K562 (cell line): ENCODE data around the gene MBD3L4. TPM values are rescaled to one million over a fixed set of nuclear protein-coding genes. Genes with fewer than 3 reads are reported as not detected.

ENCODE experiments used
- ATAC-seq: fragments of 200-7000 bp; cut with Tn5 transposase; 3 replicates; pipeline ENCODE4 v1.9.1; 2020; ENCODE audit warnings: moderate library complexity
- BruUV-seq: library from RNA; stranded (reverse); fragments of 400-500 nt; replicated peaks from 2 replicates; lab custom pipeline; 2021; lab: Mats Ljungman, UMichigan
- CTCF ChIA-PET: fragments of 300-600 bp; formaldehyde crosslinking; extraction: SDS; loops from one replicate; lab custom pipeline; 2021; ENCODE audit warnings: low intra/inter-chr PET ratio; lab: Yijun Ruan, JAX
- POLR2A ChIA-PET: fragments of 300-600, 350-650 bp; sonication (Branson Sonifier 250); formaldehyde crosslinking; extraction: SDS; loops from one replicate; lab custom pipeline; 2021; ENCODE audit warnings: antibody characterized with exemption, inconsistent platforms; lab: Yijun Ruan, JAX
- DNase-seq, 4 experiments: peaks; one replicate each; pipeline versions ENCODE4 v3.0.0 to v3.0.0-alpha.2; 2011 to 2018; ENCODE audit warnings: low spot score in 3 of 4, mixed read lengths in 3 of 4; ENCODE audit errors: extremely low read depth in 1 of 4
- FAIRE-seq: peaks from 2 replicates; lab custom pipeline; 2011; peaks lifted over from hg19 to GRCh38; lab: Jason Lieb, UNC
- H2AFZ ChIP-seq: 2 replicates; pipeline ENCODE4 v1.6.0; 2011; ENCODE audit warnings: low read depth, low read length, control low read depth, inconsistent platforms
- H3K27ac ChIP-seq: fragments of 200-600 bp; 3 replicates; pipeline ENCODE4 v1.8.0; 2011; ENCODE audit warnings: low read depth, mild to moderate bottlenecking, control low read depth, inconsistent platforms, low read length, moderate library complexity, mixed read lengths; ENCODE audit errors: extremely low read depth
- H3K27me3 ChIP-seq, 2 experiments: fragments of 300-600 bp in 1 of 2; 2 replicates in 1 of 2; 3 replicates in 1 of 2; pipeline versions ENCODE4 v1.6.0 to v1.8.0; 2011; ENCODE audit warnings: inconsistent platforms in 2 of 2, low read length in 2 of 2, mild to moderate bottlenecking in 1 of 2, mixed read lengths in 1 of 2, moderate library complexity in 1 of 2; ENCODE audit not compliant: control insufficient read depth in 2 of 2, insufficient read depth in 2 of 2
- H3K36me3 ChIP-seq: fragments of 300-600 bp; 3 replicates; pipeline ENCODE4 v1.8.0; 2011; ENCODE audit warnings: mild to moderate bottlenecking, low read length, inconsistent platforms; ENCODE audit not compliant: control insufficient read depth, insufficient read depth
- H3K4me1 ChIP-seq, 2 experiments: fragments of 200-600 bp in 1 of 2; replicated peaks in 1 of 2; 2 replicates in 1 of 2; 3 replicates in 1 of 2; pipeline versions ENCODE4 v1.5.1 to v1.8.0; 2011; ENCODE audit warnings: inconsistent platforms in 2 of 2, low read length in 2 of 2, mild to moderate bottlenecking in 1 of 2, mixed read lengths in 1 of 2, moderate library complexity in 1 of 2; ENCODE audit not compliant: control insufficient read depth in 2 of 2, insufficient read depth in 2 of 2
- H3K4me2 ChIP-seq: 2 replicates; pipeline ENCODE4 v1.6.1; 2011; ENCODE audit warnings: low read length, control low read depth, inconsistent platforms, mixed read lengths; ENCODE audit not compliant: insufficient read depth
- H3K4me3 ChIP-seq: fragments of 200-600 bp; sonication (generic), shearing (Covaris generic); 2 replicates; pipeline ENCODE4 v1.5.1; 2016; ENCODE audit warnings: control low read depth, inconsistent platforms
- H3K79me2 ChIP-seq: fragments of 200-600 bp; 3 replicates; pipeline ENCODE4 v1.8.0; 2011; ENCODE audit warnings: low read length, inconsistent platforms; ENCODE audit not compliant: control insufficient read depth, insufficient read depth
- H3K9ac ChIP-seq, 2 experiments: 2 replicates each; pipeline versions ENCODE4 v1.6.0 to v1.6.1; 2011; ENCODE audit warnings: low read depth in 2 of 2, low read length in 2 of 2, control low read depth in 1 of 2, inconsistent platforms in 1 of 2, mild to moderate bottlenecking in 1 of 2, mixed read lengths in 1 of 2; ENCODE audit not compliant: insufficient read depth in 1 of 2
- H3K9me1 ChIP-seq: one replicate; pipeline ENCODE4 v1.6.0; 2011; ENCODE audit warnings: inconsistent platforms, mild to moderate bottlenecking, low read length, moderate library complexity; ENCODE audit not compliant: control insufficient read depth, insufficient read depth
- H3K9me3 ChIP-seq: replicated peaks from 2 replicates; pipeline ENCODE4 v1.5.1; 2011; ENCODE audit warnings: low read depth, low read length, inconsistent platforms; ENCODE audit not compliant: control insufficient read depth, insufficient read depth
- H4K20me1 ChIP-seq: replicated peaks from 2 replicates; pipeline ENCODE4 v1.6.1; 2011; ENCODE audit warnings: low read length, inconsistent platforms, mixed read lengths; ENCODE audit not compliant: control insufficient read depth, insufficient read depth
- ATF1 ChIP-seq, 2 experiments: fragments of 450-650 bp in 1 of 2; IDR thresholded peaks; 2 replicates each; pipeline ENCODE4 v1.6.1; 2016; ENCODE audit warnings: missing compliant biosample characterization in 1 of 2, missing genetic modification characterization in 1 of 2
- ATF7 ChIP-seq: fragments of 450-650 bp; IDR thresholded peaks from 2 replicates; pipeline ENCODE4 v1.7.1; 2014; ENCODE audit warnings: mild to moderate bottlenecking, moderate library complexity
- CBX1 ChIP-seq: sonication (generic); IDR thresholded peaks from 2 replicates; pipeline ENCODE4 v1.6.1; 2016; ENCODE audit warnings: antibody characterized with exemption, low read depth, mild to moderate bottlenecking
- CBX5 ChIP-seq: IDR thresholded peaks from 2 replicates; pipeline ENCODE4 v1.6.1; 2014; ENCODE audit warnings: low read depth, borderline replicate concordance
- JUND ChIP-seq, 2 experiments: IDR thresholded peaks; 2 replicates in 1 of 2; 3 replicates in 1 of 2; pipeline ENCODE4 v1.6.1; 2011; ENCODE audit warnings: borderline replicate concordance in 2 of 2, low read depth in 2 of 2, low read length in 2 of 2, improper control_type of control experiment in 1 of 2, missing biosample characterization in 1 of 2, missing genetic modification characterization in 1 of 2, missing genetic modification reagents in 1 of 2
- MECOM ChIP-seq: fragments of 250-450 bp; sonication (Bioruptor Pico); IDR thresholded peaks from 2 replicates; pipeline ENCODE4 v1.8.0; 2022; ENCODE audit warnings: inconsistent platforms
- MEIS2 ChIP-seq: fragments of 450-650 bp; IDR thresholded peaks from 2 replicates; pipeline ENCODE4 v1.6.1; 2014; ENCODE audit warnings: mild to moderate bottlenecking; ENCODE audit not compliant: partially characterized antibody
- SUPT5H ChIP-seq: fragments of 450-650 bp; IDR thresholded peaks from 2 replicates; pipeline ENCODE4 v1.6.1; 2016
- TRIM24 ChIP-seq, 2 experiments: fragments of 450-650 bp; IDR thresholded peaks; 2 replicates each; pipeline ENCODE4 v1.6.1; 2016
- TRIM28 ChIP-seq: fragments of 450-650 bp; IDR thresholded peaks from 2 replicates; pipeline ENCODE4 v1.6.1; 2017
- ZFP1 ChIP-seq: fragments of 450-650 bp; formaldehyde crosslinking; IDR thresholded peaks from 2 replicates; pipeline ENCODE4 v1.4.0; 2020; ENCODE audit warnings: mild to moderate bottlenecking, mixed read lengths
- WGBS: fragments of 100-300 bp; shearing (Covaris generic); methylation state at CpG from one replicate; pipeline ENCODE4 v1.1.6; 2016; ENCODE audit warnings: low coverage, mixed read lengths; ENCODE audit not compliant: insufficient coverage; ENCODE audit errors: missing lambda C conversion rate; 5-methylcytosine and 5-hydroxymethylcytosine counted together
- in situ Hi-C: fragments of 300-500 bp; cut with MboI; formaldehyde crosslinking; loops from 4 replicates; pipeline ENCODE4 v1.15.0; 2018; ENCODE audit warnings: inconsistent platforms, mixed read lengths
- intact Hi-C: fragments of 100-400 bp; cut with micrococcal nuclease; formaldehyde crosslinking; loops from 2 replicates; pipeline ENCODE4 v1.14.2; 2022
- polyA plus RNA-seq, 8 experiments: library from polyadenylated mRNA; depleted of rRNA in 4 of 8; stranded (reverse) in 5 of 8; unstranded in 3 of 8; fragments of >200 nt; fragmentation: Nextera tagmentation in 2 of 8; fragmentation: Illumina TruSeq in 1 of 8; extraction: Ambion mirVana in 2 of 8; extraction: Trizol in 1 of 8; gene quantifications; 2 replicates each; pipeline versions ENCODE4 v1.2.1 to v1.2.3, GENCODE V29; 2011 to 2014; ENCODE audit warnings: inconsistent platforms in 1 of 8, missing spikeins in 1 of 8
- total RNA-seq, 7 experiments: library from RNA; depleted of rRNA in 6 of 7; stranded (reverse); fragments of >200 nt in 6 of 7; fragmentation: Illumina TruSeq in 2 of 7; extraction: Trizol in 2 of 7; gene quantifications; 2 replicates each; pipeline versions ENCODE4 v1.2.1 to v1.2.3, GENCODE V29; 2011 to 2021; ENCODE audit warnings: low replicate concordance in 1 of 7
- TF ChIP-seq, protein P1 (sequence below): fragments of 200-800 bp; sonication (Bioruptor generic); IDR thresholded peaks from 2 replicates; pipeline ENCODE4 v1.6.1; 2017; ENCODE audit warnings: missing genetic modification characterization, missing compliant biosample characterization
- TF ChIP-seq, protein P2 (sequence below), 2 experiments: fragments of 450-650 bp in 1 of 2; sonication (generic) in 1 of 2; formaldehyde crosslinking in 1 of 2; IDR thresholded peaks in 1 of 2; conservative IDR thresholded peaks in 1 of 2; 2 replicates each; pipeline versions ENCODE4 v1.6.1 to v1.8.1; 2016 to 2023; ENCODE audit warnings: mild to moderate bottlenecking in 2 of 2, moderate library complexity in 2 of 2, inconsistent platforms in 1 of 2, missing genetic modification reagents in 1 of 2
- TF ChIP-seq, protein P3 (sequence below): fragments of 450-650 bp; IDR thresholded peaks from 2 replicates; pipeline ENCODE4 v1.6.1; 2016; ENCODE audit warnings: mild to moderate bottlenecking
- TF ChIP-seq, protein P4 (sequence below): sonication (generic); formaldehyde crosslinking; IDR thresholded peaks from 2 replicates; pipeline ENCODE4 v1.8.1; 2023; ENCODE audit warnings: mild to moderate bottlenecking, missing genetic modification reagents

MBD3L4 gene
- total and polyA plus RNA-seq, 9 of the 15 experiments (the other 6 are each of a cell fraction or from before 2014, with no cell fraction given) = not detected

DNA sequence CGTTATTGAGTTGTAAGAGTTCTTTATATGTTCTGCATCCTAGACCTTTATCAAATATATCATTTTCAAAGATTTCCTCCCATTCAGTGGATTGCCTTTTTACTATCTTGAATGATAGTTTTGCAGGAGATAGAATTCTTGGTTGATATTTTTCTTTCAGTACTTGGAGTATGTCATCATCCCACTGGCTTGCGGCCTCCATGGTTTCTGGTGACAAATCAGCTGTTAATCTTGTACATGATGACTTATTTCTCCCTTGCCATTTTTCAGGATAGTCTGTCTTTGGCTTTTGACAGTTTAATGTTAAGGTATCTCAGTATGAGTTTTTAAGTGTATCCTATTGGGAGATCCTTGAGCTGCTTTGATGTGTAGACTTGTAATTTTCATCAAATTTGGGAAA, 38.0 kb upstream of the MBD3L4 start:
- H3K9me1 ChIP-seq = no peaks in the 10 kb centered on the region
- intact Hi-C loops (no loop called here), in situ Hi-C loops (no loop called here)
- ChIA-PET POLR2A (interaction anchor here (1.3 kb wide), 1 partner anchor 9 kb away, joined by 6 read pairs; the partner anchor contains the start of gene ZNF557), CTCF (no interaction called here)
- no peak overlapping the region for H3K9ac ChIP-seq
- WGBS = 100% methylated on average over 2 of the region's 2 CpGs
- no TSS peak for BruUV-seq
- no peak for FAIRE-seq
- H3K27me3 ChIP-seq = no peaks in the 10 kb centered on the region
- peaks cover 92% of the 10 kb centered on the region for H3K36me3 ChIP-seq
- H2AFZ ChIP-seq = no peak overlapping the region
- H4K20me1 ChIP-seq = no peaks in the 10 kb centered on the region
- H3K4me3 ChIP-seq = no peak overlapping the region
- ATAC-seq = no peak
- DNase-seq = no peak
- H3K4me1 ChIP-seq = no peaks in the 10 kb centered on the region
- peaks cover 37% of the 10 kb centered on the region for H3K9me3 ChIP-seq
- no peak overlapping the region for H3K4me2 ChIP-seq
- H3K79me2 ChIP-seq = no peaks in the 10 kb centered on the region
- H3K27ac ChIP-seq = no peak overlapping the region
- TF ChIP-seq JUND (IDR thresholded peaks at IDR 0.05; ENCODE audit: borderline replicate concordance, low read depth, low read length) (peak; percentile 45; the same call in 1 of the 2 replicates), JUND (tag; IDR thresholded peaks at IDR 0.05; ENCODE audit: borderline replicate concordance, low read depth, low read length) (peak; percentile 31; the same call in 1 of the 3 replicates), MEIS2 (no peak), ATF7 (0 out of 2 replicates have a peak, but pooled peaks have one; percentile 17), CBX5 (peak; percentile 90; the same call in 1 of the 2 replicates), TRIM28 (peak; percentile 89), TRIM24 (IDR thresholded peaks at IDR 0.05) (0 out of 4 replicates have a peak, but pooled peaks have one; percentile 8 to 39), CBX1 (0 out of 2 replicates have a peak, but pooled peaks have one; percentile 27), MECOM (CRISPR knock-in tag) (no peak), ATF1 (CRISPR knock-in tag; IDR thresholded peaks at IDR 0.05) (no peak), ATF1 (tag; IDR thresholded peaks at IDR 0.05) (0 out of 2 replicates have a peak, but pooled peaks have one; percentile 8), SUPT5H (no peak), ZFP1 (CRISPR knock-in tag) (peak; percentile 47; the same call in 1 of the 2 replicates)
- TF ChIP-seq, protein P1, sequence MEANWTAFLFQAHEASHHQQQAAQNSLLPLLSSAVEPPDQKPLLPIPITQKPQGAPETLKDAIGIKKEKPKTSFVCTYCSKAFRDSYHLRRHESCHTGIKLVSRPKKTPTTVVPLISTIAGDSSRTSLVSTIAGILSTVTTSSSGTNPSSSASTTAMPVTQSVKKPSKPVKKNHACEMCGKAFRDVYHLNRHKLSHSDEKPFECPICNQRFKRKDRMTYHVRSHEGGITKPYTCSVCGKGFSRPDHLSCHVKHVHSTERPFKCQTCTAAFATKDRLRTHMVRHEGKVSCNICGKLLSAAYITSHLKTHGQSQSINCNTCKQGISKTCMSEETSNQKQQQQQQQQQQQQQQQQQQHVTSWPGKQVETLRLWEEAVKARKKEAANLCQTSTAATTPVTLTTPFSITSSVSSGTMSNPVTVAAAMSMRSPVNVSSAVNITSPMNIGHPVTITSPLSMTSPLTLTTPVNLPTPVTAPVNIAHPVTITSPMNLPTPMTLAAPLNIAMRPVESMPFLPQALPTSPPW (CRISPR knock-in tag) = no peak
- TF ChIP-seq, protein P2, sequence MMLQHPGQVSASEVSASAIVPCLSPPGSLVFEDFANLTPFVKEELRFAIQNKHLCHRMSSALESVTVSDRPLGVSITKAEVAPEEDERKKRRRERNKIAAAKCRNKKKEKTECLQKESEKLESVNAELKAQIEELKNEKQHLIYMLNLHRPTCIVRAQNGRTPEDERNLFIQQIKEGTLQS (IDR thresholded peaks at IDR 0.05) = peak; percentile 66
- TF ChIP-seq, protein P2 (CRISPR knock-in tag; conservative IDR thresholded peaks at IDR 0.05) = no peak
- TF ChIP-seq, protein P3, sequence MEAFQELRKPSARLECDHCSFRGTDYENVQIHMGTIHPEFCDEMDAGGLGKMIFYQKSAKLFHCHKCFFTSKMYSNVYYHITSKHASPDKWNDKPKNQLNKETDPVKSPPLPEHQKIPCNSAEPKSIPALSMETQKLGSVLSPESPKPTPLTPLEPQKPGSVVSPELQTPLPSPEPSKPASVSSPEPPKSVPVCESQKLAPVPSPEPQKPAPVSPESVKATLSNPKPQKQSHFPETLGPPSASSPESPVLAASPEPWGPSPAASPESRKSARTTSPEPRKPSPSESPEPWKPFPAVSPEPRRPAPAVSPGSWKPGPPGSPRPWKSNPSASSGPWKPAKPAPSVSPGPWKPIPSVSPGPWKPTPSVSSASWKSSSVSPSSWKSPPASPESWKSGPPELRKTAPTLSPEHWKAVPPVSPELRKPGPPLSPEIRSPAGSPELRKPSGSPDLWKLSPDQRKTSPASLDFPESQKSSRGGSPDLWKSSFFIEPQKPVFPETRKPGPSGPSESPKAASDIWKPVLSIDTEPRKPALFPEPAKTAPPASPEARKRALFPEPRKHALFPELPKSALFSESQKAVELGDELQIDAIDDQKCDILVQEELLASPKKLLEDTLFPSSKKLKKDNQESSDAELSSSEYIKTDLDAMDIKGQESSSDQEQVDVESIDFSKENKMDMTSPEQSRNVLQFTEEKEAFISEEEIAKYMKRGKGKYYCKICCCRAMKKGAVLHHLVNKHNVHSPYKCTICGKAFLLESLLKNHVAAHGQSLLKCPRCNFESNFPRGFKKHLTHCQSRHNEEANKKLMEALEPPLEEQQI = 0 out of 2 replicates have a peak, but pooled peaks have one; percentile 64
- TF ChIP-seq, protein P4, sequence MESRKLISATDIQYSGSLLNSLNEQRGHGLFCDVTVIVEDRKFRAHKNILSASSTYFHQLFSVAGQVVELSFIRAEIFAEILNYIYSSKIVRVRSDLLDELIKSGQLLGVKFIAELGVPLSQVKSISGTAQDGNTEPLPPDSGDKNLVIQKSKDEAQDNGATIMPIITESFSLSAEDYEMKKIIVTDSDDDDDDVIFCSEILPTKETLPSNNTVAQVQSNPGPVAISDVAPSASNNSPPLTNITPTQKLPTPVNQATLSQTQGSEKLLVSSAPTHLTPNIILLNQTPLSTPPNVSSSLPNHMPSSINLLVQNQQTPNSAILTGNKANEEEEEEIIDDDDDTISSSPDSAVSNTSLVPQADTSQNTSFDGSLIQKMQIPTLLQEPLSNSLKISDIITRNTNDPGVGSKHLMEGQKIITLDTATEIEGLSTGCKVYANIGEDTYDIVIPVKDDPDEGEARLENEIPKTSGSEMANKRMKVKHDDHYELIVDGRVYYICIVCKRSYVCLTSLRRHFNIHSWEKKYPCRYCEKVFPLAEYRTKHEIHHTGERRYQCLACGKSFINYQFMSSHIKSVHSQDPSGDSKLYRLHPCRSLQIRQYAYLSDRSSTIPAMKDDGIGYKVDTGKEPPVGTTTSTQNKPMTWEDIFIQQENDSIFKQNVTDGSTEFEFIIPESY (CRISPR knock-in tag) = peak; percentile 100
